ENCODE results near the gene STH.

The STH gene

DNA sequence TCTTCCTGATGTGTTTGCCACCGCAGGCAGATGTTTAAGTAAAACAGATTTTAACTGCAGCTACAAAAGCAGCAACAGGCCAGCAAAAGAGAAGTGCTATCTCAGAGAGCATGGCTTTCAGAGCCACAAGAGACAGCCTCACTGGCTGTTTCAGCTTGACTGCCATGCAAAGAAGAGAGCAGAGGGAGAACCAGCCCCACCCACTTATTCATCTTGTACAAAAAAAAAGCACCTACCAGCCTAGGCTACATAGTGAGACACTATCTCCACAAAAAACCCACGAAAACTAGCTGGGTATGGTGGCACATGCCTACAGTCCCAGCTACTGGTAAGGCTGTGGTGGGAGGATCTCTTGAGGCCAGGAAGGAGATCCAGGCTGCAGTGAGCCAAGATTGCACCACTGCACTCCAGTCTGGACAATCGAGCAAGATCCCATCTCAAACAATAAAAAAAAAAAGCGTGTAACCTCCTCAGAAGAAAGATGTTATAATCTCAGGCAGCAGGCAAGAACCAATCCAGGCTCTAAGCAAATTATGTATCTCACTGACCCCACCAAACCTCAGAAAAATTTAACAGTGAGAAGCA, 30.0 kb downstream of the STH start:
- DNase-seq = no peak

DNA sequence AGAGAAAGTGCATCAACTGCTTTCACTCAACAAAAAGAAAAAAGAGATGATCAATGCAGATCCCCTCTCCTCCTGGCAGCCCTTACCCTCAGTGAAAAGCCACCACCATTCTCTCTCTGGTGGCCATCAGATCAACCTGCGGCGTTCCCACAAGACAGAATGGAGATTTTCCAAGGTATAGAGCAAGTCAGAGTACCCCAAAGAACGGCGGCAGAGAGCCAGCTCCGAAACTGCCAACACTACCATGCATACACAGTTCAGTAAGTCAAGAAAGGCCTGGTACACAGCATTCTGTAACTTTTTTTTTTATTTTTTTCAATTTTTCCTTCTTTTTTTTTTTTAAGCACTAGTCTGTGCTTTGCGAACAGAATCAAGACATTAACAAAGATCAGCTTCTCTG, 30.6 kb downstream of the STH start:
- no peak for DNase-seq

DNA sequence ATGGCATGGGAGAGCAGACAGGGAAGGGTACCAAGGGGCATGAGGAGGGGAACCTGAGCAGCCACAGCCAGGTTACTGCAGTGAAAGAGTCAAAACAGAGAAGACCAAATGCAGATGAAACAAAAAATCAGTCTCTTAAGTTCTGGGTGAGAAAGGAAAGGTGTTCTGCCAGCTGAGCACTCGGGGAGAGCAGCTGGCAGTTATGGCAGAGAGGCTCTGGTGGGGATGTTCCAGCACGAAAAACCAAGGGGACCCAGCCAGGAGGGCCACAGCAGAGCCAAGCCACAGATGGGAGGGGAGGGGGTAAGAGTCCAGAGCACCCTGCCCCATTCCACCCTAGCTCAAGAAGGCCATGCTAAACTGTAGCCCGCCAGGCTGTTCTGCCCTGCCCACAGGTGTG, 31.7 kb downstream of the STH start:
- DNase-seq = no peak

DNA sequence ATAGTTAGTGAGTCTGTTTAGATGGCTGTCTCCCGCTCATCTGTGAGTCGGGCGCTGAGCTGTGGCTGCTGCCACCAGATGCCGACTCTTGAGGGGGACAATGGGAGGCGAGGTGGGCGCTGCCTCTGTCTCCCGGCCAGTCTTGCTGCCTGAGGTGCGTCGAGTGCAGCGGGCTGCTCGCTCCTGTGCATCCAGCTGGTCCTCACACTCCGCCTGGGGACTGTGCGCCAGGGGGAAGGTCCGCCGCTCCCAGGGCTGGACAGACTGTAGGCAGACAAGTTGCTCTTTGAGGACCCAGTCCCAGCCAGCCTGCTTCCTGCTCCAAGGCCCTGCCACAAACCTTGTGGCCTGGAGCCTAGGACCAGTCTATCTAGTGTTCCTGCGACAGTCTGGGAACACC, 32.4 kb downstream of the STH start:
- no peak for DNase-seq

DNA sequence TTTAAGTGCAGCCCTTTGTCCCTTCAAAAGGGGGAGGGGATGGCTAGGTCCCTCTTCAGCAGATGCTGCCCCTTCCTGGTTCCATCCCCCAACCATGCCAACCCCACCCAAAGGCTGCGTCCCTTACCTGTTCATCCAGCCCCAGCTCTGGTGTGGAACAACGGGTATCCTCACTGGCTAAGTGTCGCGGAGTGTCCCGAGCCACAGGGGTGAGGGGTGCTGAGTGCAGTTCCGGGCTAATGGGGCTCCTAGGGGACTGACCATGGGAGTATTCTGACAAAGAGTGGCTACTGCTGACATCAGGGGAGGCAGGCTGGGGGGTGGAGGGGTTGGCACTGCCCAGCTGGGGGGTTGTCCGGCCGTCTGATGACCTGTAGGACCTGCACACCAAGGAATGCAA, 32.9 kb downstream of the STH start:
- no peak for DNase-seq

DNA sequence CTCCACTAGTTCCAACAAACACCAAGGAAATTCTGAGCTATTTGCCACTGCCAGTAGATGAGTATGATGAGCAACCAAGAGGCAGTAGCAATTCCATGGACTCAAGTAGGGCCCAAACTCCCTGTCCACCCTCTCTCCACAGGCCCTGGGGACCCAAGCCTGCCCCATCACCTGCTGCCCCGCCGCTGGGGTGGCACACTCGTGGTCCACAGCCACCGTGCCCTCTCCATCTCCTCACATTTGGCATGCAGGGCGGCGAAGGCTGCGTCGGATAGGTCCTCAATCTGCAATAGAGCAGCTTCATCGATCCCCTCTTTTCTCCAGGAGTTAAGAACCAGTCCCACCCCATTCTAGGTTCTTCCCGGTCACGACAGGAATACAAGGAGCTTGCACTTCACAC, 33.9 kb downstream of the STH start:
- DNase-seq = no peak

DNA sequence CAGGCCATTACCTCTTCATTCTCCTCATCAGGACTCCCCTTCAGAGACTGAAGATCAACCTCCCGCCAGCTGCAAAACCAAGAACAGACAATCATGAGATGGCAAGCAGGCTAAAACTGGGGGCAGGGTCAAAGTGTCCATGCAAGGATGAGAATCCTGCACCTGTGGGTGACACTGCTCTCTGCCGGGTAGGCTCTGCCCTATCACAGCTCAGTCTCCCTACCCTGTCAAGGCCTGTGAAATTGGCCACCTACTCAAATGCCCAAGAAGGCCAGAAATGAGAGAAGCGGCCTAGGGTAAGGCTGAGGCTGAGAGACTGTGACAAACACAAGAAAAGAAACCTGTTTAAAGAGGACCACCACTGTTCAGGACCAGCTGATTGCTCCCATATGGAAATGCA, 34.3 kb downstream of the STH start:
- no peak for DNase-seq

DNA sequence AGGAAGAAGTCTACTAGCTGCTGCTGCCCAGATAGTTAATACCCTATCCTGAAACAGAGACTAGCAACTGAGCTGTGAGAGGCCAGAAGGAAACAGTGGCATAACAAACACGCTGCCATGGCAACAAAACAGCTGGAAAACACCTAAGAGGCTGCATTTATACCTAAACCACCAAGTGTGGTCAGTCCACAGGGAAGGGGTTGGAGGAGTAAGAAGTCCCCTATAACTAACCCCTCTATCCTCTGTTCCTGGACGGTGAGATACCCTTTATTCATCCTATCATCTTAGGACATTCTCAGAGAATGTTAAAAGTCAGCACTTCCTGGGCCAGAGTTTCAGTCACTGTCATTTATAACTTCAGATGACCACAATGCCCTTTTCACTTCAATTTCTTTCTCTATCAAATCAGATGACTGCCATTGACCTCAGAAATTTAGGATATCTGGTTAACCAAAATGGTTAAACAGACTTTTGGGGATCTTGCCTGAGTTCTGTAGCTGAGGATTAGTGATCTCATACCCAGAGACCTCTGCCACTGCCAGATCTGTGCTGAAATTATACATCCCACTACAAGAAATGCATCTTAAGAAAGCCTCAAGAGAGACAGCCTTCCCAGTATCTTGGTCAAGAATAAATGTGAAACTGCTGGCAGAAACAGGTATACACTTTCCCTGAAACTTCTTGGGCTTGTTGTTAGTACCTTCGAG, 36.2 kb downstream of the STH start:
- DNase-seq = no peak

DNA sequence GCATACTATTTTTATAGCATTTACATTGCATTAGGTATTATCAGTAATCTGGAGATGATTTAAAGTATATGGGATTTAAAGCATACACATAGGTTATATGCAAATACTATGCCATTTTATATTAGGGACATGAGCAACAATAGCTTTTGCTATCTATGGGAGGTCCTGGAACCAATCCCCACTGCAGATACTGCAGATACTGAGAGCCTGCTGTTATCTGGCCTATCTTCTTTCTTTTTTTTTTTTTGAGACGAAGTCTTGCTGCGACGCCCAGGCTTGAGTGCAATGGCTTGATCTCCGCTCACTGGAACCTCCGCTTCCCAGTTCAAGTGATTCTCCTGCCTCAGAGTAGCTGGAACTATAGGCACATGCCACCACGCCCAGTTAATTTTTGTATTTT, 37.4 kb downstream of the STH start:
- no peak for DNase-seq

DNA sequence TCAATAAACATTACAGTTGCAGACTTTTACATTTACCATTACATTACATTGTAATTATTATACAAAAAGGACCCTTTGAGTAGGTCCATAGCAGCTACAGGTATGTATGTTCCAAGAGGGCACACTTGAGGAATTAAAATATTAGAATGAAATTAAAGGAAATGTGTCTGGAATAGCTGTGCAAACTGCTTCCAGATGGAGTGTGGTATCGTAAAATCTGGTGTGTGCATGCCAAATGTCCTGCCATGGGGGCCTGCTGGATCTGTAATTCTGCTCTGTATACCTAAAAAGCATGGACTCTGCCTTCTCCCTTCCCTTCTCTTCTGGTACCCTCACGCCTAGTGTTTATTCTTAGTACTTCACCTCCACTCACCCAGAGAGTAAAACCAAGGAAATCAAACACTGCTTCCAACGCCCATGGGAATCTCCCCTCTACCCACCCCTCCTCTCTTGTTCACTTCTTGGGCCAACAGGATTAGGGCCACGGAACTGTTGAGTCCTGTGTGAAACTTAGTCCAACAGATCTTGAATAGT, 38.7 kb downstream of the STH start:
- no peak for DNase-seq

DNA sequence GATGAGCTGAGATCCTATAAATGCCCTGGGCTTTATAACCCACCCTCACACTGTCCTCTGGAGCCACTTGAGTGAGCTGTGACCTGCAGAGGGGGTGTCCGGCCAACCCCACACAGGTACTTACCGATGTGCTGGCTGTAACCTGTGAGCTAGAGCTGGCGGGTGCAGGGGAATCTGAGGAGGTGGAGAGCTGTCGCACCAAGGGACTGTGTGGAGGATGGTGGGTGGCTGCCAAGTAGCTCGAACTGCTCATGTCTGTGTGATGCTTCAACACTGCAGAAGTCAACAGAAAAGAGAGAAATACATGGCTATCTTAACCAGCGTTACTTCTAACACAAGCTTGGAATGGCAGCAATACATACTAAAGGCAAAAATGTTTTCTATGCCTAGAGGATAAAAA, 39.4 kb downstream of the STH start:
- DNase-seq = no peak

DNA sequence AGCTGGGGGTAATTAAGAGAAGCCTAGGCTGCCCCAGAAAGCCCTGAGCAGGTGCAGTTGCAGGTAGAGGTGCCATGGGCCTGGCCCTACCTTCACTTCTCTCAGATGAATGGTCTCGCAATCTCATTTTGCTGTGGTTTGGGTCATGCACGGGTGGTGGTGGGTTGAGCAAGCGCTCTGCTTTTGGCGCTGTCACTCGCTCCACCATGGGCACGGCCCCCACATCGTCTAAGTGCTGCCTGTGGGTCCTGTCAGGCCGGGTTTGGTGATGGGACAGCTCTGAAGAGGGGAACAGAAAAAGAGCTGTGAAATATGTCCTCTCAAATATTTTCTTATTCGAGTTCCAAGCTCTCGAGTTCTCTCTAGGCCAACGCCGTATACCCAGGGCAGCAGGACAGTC, 39.9 kb downstream of the STH start:
- no peak for DNase-seq

DNA sequence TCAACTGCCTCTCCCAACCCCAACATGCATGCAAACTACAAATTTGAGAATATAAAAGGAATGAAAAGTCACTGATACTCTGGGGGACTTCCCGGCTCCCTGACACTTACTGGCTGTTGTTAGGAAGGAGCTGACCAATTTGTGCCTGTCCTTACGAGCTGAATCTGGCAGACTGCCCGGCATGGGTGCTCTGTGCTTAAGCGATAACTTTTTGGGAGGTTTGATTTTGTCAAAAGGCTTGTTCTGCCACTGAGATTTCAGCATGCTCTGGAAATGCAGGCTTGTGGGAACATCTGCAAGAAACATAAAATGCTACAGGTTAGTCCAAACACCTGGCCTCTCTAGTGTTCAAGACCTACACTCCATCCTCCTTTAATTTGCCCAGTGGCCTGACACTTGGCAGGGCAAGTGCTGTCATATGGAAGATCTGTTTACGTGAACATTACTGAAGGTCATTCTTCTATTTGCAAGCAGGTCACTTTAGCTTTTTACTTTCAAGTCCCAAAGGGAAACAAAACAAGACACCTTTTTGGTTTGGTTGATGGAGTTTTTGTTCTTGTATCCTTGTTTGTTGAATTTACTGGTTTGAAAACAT, 40.6 kb downstream of the STH start:
- no peak for DNase-seq

DNA sequence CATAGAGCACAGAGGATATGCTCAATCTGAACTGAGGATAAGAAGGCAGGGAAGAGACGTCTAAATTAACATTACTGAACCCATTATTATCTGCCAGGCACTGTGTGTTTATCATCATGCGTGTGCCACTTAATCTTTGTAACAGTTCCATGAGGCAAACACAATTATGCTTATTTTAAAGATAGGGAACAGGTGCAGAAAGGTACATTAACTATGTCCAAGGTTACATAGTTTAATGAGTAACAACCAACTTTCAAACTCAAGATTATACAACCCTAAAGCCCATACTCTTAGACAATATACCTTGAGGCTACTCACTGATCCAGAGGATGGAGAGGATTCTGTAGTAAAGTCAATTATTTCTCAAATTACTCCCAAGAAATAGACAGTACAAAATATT, 43.2 kb downstream of the STH start:
- no peak for DNase-seq

DNA sequence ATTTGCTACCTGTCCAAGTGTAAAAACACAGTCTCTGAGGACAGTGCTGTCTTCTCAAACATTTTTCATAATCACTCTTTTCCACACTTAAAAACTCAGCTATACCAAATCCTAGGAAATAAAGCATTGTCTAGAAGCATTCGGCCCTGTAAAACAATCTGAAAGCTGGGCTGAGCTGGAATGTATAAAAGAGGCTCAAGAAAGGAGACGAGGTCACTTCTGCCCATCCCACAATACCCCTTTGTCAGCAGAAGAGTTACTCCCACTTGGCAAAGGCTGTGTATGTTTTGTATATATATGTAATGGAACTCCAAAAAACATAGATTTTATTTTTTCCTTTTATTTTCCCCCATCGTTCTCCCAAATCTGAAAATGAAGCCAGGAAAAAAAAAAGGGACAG, 43.9 kb downstream of the STH start:
- DNase-seq = no peak

DNA sequence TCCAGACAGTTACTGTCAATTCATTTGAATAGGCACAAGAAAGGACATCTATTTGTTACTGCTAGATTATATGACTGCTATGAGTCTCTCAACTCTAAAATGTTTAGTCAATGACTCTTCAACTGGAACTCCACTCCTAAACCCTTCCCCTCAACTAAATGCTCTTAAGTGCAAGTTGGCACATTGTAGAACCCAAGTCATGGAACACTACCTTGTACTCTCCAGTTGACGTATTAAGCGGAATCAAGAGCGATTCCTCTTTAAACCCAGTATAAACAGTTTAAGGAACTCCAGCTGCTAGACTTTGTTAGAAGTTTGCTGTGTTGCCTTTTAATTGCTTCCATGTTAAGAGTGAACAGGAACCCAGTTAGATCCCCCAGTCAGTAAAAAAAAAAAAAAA, 44.6 kb downstream of the STH start:
- no peak for DNase-seq

DNA sequence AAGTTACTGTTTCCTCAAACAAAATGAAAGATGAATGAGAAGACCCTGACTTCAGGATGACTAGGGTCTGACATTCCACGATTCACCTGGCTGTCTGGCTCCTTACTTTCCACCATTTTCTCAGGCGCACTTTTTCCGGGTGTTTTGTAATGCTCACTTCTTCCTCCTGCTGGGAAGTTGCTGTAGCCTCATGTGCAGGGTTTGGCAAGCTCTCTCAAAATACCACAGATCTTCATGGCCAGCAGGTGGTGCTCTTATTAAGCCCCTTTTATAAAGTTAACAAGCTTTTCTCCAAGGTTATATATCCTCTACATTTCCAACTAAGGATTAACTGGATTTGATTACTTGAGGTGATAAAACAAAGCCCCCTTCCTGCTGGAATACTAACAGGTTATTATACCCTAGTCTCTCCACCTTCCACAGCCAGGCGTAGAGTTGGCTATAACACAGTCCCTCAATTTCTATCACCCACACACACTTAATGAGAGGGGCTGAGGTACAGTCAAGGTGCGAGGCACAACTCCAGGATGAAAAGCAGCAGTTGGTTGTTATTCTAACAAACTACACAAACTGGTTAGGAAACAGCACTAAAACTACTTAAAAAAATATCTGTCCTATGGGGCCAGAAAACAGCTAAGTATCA, 45.4 kb downstream of the STH start:
- peak; percentile 34 for DNase-seq

DNA sequence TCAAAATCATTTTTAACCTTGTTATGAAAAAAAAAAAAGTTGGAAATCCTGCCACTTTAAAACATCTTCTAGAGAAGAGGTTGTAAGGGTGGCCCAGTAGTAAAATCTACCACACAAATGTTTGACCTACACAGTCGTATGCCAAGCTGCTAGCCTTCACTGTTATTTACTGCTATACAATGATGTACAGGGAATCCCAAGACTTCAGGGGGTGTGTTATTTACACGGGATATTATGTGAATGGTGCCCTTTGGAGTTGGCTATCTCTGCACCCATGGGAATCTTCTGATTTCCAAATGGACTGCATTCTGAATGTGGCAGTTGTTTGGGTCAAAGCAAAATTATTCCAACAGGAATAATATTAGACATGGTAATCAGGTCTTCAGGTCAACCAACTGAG, 45.9 kb downstream of the STH start:
- no peak for DNase-seq

DNA sequence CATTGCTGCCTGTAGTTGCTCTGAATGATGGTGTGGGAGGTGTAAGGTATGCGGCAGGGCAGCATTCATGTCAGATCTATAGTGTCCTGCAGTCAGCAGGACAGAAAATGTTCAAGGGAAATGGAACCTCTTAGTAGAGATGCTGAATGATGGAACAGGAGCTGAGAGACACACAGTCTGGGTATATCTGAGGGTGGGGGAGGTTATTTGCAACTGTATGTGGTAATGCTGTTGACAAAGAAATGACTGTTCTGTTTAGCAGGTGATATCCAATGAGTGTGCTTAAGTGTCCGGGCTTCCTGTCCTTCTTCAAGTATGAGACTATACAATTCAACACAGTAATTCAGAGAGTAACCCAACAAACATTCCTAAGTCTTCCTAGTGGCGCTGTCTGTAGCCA, 46.6 kb downstream of the STH start:
- DNase-seq = no peak

DNA sequence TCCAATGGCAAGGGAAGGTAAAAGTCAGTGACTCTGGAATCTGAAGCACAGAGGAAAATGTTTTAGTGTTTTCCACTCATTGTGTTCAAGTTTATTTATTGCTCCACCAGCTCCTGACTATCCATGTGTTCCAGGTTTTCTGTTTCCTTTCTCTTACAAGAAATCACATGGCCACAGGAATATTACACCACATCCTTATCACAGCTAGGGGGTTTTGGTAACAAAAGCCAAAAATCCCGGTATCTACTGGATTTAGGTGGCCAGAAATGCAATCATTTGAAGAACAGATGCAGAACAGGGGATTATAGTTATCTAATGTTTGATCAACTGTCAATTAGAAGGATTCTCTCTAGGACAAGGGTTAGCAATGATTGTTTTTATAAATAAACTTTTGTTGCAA, 47.9 kb downstream of the STH start:
- DNase-seq = no peak

DNA sequence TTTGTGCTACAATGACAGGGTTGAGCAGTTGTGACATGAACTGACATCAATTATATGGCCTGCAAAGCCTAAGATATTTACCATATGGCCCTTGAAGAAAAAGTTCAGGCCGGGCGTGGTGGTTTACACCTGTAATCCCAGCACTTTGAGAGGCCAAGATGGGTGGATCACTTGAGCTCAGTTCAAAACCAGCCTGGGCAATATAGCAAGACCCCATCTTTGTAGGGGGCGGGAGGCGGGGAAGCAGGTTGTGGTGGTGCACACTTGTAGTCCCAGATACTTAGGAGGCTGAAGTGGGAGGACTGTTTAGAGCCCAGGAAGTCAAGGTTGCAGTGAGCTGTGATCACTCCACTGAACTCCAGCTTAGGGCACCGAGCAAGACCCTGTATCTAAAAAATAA, 48.3 kb downstream of the STH start:
- DNase-seq = no peak

DNA sequence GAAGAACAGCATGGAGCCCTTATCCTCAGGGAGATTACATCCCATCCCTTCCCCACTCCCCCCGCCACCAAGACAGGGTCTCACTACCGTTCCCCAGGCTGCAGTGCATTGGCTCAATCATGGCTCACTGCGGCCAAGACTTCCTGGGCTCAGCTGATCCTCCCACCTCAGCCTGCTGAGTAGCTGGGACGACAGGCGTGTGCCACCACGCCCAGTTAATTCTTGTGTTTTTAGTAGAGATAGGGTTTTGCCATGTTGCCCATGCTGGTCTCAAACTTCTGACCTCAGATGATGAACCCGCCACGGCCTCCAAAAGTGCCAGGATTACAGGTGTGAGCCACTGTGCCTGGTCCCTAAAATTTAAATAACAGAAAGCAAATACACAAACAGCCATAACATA, 48.8 kb downstream of the STH start:
- DNase-seq = no peak
